Measurements from ENCODE around the gene SH3GL1. TPM values are rescaled to one million over a fixed set of nuclear protein-coding genes. Genes with fewer than 3 reads are reported as not detected.

The SH3GL1 gene
- total RNA-seq, 4 donors from 2014 or later, result 48.2 to 67.7 (median 53.0) TPM

- no peak overlapping the region for H3K4me3 ChIP-seq
- H3K4me1 ChIP-seq, result peaks cover 0 to 29% (median 12%) of the 10 kb centered on the region in 3 donors
- ATAC-seq, result no peak
- 84% methylated on average over 4 of the region's 28 CpGs; no CpG with 5 or more reads in 1 of the 2 donors for WGBS, 2 donors (ENCODE audit: low coverage in 1 of 2)
- peaks cover 0 to 89% of the 10 kb centered on the region in 2 donors for H3K36me3 ChIP-seq
- no peaks in the 10 kb centered on the region for H3K9me3 ChIP-seq
- no peaks in the 10 kb centered on the region for H3K27me3 ChIP-seq
- no peak for TF ChIP-seq POLR2AphosphoS5 (IDR thresholded peaks at IDR 0.05)
- no peak for TF ChIP-seq POLR2A (IDR thresholded peaks at IDR 0.05)
- TF ChIP-seq CTCF (IDR thresholded peaks at IDR 0.05), result no peak
- no peak for TF ChIP-seq EP300 (IDR thresholded peaks at IDR 0.05)
- H3K27ac ChIP-seq, result peak overlapping the region in 3 of 4 donors; percentile 72 to 85 (median 80)
These were observed 47.2 kb upstream of the SH3GL1 start for GRCh38 chr19:4447327-4448146.

DNA sequence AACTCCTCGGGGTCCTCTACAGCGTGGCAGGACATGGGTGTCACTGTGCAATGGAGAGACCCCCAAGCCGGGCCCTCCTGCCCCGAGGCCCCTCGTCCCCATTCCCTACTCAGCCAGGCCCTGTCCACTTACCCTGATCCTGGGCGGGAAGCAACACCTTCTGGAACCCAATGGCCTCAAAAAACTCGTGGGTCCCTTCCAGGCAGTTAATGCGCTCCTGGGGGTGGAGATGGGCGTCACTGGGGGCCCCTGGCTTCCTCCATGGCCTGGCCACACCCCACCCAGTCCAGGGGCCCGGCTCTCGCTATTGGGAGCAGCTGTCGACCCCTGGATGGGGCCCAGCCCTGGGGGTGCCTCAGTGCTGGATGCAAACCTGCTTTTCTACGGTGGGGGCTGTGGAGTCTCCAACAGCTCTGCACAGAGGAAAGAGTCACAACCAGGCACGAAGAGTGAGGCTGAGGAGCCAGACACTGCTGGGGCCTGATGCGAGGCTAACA is 46.4 kb upstream of the SH3GL1 start:
- TF ChIP-seq EP300 (IDR thresholded peaks at IDR 0.05) (no peak), CTCF (IDR thresholded peaks at IDR 0.05) (no peak), POLR2A (IDR thresholded peaks at IDR 0.05) (no peak), POLR2AphosphoS5 (IDR thresholded peaks at IDR 0.05) (no peak)
- H3K4me1 ChIP-seq, result peaks cover 0 to 29% (median 12%) of the 10 kb centered on the region in 3 donors
- H3K9me3 ChIP-seq, result no peaks in the 10 kb centered on the region
- no peak for ATAC-seq
- peaks cover 0 to 81% of the 10 kb centered on the region in 2 donors for H3K36me3 ChIP-seq
- 80% methylated on average over 2 of the region's 15 CpGs; no CpG with 5 or more reads in 1 of the 2 donors for WGBS, 2 donors (ENCODE audit: low coverage in 1 of 2)
- H3K27ac ChIP-seq, result no peak overlapping the region
- no peak overlapping the region for H3K4me3 ChIP-seq
- H3K27me3 ChIP-seq, result no peaks in the 10 kb centered on the region

DNA sequence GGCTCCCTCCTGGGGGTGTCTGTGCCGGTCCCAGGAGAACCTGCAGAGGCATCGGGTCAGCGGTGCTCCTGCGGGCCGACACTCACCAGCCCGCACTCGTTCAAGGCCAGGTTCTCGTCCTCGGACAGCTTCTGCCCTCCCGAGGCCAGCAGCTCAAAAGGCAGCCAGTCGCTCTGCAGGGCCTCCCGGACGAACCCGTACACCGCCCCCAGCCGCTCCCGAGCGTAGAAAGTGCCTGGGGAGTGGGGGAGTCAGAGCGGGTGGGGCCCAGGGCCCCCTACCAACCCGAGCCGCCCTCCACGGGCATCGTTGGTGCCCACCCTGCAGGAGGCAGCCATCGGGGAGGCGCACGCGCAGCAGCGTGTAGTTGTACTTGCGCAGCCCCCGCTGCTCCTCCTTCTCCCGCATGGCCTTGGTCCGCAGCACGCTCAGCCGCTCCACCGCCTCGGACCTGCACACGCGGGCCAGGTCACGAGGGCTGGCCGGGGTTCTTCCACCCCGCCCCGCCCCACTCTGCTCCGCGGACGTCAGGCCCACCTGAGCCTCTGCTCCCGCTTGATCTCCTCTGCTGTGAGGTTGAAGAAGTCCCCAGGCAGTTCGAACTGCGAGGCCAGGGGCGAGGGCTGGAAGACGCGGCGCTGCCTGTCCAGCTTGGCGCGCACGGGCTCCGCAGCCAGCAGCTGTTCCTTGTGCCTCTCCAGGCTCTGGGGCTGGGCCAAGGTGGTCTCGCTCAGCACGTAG is 45.8 kb upstream of the SH3GL1 start:
- Histone ChIP-seq H3K36me3 (peaks cover 0 to 75% of the 10 kb centered on the region in 2 donors), H3K9me3 (no peaks in the 10 kb centered on the region), H3K4me3 (no peak overlapping the region), H3K4me1 (peaks cover 0 to 29% (median 12%) of the 10 kb centered on the region in 3 donors), H3K27me3 (no peaks in the 10 kb centered on the region), H3K27ac (no peak overlapping the region)
- no peak for ATAC-seq
- WGBS, 2 donors (ENCODE audit: low coverage in 1 of 2), result 86% methylated on average over 13 of the region's 58 CpGs; no CpG with 5 or more reads in 1 of the 2 donors
- no peak for TF ChIP-seq CTCF (IDR thresholded peaks at IDR 0.05)
- TF ChIP-seq POLR2AphosphoS5 (IDR thresholded peaks at IDR 0.05), result no peak
- TF ChIP-seq POLR2A (IDR thresholded peaks at IDR 0.05), result no peak
- no peak for TF ChIP-seq EP300 (IDR thresholded peaks at IDR 0.05)

GRCh38 chr19:4444765-4445741 is 44.7 kb upstream of the SH3GL1 start:
- no peak overlapping the region for H3K27ac ChIP-seq
- H3K9me3 ChIP-seq, result no peaks in the 10 kb centered on the region
- no peaks in the 10 kb centered on the region for H3K27me3 ChIP-seq
- H3K36me3 ChIP-seq, result peaks cover 0 to 64% of the 10 kb centered on the region in 2 donors
- no peak for ATAC-seq
- peaks cover 0 to 24% (median 12%) of the 10 kb centered on the region in 3 donors for H3K4me1 ChIP-seq
- TF ChIP-seq CTCF (IDR thresholded peaks at IDR 0.05) (no peak), POLR2AphosphoS5 (IDR thresholded peaks at IDR 0.05) (no peak), POLR2A (IDR thresholded peaks at IDR 0.05) (no peak), EP300 (IDR thresholded peaks at IDR 0.05) (no peak)
- H3K4me3 ChIP-seq, result no peak overlapping the region
- WGBS, 2 donors (ENCODE audit: low coverage in 1 of 2), result 70 to 79% methylated on average over 2 to 10 of the region's 36 CpGs

Measured in gastroesophageal sphincter (tissue), 4 donors.